SW 1271 (cell line): ENCODE measurements around the gene C16orf87.
"Not testable (repeated sequence)": the region's sequence is repeated elsewhere in the genome, so short reads cannot be mapped to it uniquely, and the experiment has no call there.

Source experiments
- DNase-seq, 2 experiments: peaks; one replicate each; lab custom pipeline; 2025; lab: John Stamatoyannopoulos, UW

Gene C16orf87

DNA sequence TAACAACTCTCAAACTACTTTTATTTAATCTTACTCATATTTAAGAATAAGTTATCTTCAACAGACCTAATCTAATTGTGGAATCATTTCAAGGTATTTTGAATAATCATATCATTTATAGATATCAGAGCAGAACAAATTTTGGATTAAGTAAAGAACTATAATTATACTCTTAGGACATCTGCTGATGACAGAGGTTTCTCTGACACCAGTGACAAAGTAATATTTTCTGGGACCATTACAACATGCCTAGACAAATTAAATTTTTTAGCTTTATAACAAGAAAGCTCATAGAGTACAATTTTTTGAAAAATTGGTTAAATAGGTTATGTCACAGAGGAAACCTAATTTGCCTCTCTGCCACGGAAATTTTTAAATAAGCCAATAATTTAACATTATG is 30.5 kb downstream of the C16orf87 start:
- no peak for DNase-seq

DNA sequence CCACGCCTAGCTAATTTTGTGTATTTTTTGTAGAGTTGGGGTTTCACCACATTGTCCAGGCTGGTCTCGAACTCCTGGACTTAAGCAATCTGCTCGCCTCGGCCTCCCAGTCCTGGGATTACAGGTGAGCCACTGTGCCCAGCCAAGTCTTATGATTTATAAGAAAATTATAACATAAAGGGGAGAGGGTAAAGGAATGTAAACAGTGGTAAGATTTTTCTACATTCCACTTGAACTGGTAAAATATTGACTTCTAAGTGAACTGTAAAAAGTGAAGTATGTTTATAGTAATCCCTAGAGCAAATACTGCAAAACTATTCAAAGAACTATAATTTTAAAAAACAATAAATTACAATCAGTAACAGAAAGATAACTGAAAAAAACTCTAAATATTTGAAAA is 33.5 kb downstream of the C16orf87 start:
- DNase-seq: no peak

DNA sequence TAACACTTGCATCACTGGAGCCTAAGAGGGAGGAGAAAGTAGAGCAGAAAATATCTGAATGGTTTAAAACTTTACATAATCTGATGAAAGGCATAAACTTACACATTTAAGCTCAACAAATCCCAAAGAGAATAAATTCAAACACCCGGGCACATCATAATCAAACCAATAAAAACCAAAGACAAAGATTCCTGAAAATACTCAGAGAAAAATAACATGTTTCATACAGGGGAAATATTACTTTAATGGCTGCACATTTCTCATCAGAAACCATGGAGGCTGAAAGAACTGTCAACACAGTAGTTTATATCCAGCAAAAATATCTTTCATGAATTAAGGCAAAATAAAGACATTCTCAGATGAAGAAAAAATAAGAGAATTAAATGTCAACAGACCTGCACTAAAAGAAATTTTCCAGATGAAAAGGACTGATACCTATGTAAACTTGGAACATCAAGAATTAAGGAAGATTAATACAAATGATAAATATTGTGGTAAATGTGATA is 34.2 kb downstream of the C16orf87 start:
- DNase-seq: no peak

DNA sequence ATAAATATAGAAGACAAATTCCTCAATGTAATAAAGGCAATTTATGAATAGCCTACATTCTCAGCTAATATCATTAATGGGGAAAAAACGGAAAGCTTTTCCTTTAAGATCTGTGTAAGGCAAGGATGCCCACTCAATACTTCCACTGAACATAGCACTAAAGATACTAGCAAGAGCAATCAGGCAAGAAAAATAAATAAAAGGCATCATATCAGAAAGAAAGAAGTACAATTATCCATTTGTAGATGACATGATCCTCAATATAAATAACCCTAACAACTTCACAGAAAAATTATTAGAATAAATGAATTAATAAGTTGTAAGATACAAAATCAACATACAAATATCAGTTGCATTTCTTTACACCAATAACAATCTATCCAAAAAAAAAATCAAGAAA is 37.1 kb downstream of the C16orf87 start:
- no peak for DNase-seq

DNA sequence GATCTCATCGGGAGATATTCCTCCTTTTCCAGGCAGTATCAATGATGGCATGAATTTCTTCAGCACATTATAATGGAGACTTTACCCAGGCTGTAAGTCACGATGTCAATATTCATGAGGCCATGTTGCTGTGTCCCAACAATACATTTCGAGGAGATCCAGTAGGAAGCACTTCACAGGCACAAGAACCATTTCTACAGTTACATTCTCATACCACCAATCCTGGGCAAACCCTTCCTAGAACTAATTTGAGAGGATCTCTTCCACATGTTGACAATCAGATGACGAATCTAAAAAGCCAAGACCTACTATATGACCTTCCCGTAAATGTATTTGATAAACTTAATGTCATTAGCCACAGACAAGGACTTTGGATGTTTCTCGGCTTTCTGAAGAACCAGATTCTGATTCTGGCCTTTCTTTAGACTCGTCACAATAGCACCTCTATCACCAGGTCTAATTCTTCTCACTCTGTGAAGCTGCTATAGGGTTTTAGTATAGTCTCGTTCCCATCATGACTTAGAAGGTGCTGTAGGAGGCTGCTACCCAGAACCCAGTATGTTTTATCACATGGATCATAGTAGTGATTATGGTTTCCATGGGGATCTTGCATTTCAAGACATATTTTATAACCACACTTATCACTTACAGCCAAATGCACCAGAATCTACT is 40.2 kb downstream of the C16orf87 start:
- DNase-seq: no peak

DNA sequence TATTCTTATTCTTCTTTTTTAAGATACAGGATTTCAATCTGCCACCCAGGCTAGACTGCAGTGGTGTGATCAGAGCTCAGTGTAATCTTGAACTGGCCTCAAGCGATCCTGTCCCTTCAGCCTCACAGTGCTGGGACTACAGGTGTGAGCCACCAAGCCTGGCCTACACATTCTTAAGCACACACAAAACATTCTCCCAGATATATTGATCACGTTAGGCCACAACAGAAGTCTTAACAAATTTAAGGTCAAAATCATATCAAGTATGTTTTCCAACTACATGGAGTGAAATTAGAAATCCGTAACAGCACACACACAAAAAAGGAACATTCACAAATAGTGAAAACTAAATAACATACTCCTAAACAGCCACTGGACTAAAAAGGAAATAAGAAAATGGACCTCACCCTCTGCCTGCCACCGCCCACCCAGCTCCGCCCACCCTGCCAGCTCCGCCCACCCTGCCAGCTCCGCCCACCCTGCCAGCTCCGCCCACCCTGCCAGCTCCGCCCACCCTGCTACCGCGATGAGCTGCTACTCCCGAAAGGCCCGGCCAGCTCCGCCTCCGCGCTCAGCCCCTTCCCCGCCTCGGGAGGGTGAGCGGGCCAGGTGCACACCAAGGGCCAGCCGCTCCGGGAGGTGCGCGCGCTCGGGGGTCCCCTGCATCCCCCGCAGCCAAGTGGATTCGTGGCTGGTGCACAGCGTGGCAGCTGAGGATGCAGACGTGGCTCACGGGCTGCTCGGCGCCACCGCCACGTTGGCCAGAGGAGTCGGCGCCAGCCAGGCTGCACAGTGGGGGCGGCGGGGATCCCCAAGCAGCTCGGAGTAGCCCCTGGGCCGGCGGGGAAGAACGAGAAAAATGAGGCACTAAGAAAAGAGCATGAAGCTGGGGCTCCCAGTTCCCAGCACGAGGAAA is 41.2 kb downstream of the C16orf87 start:
- no peak for DNase-seq

DNA sequence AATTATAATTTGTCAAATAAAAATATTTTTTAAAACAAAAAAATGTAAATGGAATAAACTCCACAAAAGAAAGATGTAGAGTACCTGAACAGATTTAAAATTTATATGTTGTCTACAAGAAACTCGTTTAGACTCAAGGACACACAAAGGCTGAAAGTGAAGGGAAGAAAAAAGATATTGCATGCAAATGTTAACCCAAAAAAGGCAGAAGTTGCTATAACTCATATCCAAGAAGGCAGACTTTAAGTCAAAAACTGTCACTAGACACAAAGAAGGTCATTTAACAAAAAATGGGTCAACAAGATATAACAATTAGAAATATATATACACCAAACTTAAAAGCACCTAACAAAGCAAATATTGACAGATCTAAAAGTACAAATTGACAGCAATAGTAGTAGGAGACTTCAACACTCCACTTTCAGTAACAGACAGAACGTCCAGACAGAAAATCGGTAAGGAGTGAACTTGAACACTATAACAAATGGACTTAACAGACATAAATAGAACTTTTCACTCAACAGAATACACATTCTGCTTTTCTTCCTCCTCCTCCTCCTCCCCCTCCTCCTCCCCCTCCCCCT is 42.0 kb downstream of the C16orf87 start:
- DNase-seq: no peak

GRCh38 chr16:46787909-46788308 is 43.1 kb downstream of the C16orf87 start:
- DNase-seq: no peak

DNA sequence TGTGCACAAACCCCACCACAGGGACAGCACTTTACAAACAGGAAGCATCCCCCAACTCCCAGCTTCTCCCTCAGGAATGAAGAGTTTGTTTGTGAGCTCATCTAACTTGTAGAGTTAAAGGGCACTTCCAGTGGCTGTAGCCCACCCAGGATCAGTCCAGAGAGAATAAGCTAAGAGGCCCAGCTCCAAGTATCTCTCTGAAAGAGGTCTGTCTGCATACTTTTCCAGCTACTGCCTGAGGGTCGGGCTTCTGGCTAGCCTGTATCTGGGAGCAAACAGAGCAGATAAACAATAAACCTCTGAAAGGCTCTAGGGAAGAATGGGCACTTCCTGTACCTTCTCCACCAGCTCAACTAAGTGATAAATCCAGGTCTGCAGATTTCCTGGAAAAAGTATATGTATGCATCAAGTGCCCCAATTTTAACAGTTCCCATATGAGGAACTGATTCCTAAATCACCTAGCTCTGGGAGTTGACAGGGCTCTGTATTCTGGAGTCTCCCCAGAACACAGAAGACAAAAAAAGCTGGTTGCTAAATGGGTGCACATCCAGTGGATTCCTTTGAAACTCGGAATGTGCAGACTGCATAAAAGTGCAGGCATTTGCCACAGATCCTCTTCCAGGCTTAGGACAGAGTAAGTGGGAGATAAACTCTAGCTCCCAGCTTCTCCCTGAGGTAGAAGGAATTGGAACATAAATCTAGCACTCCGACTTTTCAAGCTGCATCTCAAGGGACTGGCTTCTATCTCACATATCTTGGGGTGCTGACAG is 45.7 kb downstream of the C16orf87 start:
- DNase-seq: no peak

GRCh38 chr16:46784569-46784968 is 46.4 kb downstream of the C16orf87 start:
- DNase-seq: not testable (repeated sequence)

- DNase-seq: no peak
Measured at GRCh38 chr16:46783800-46784199, 47.2 kb downstream of the C16orf87 start.

DNA sequence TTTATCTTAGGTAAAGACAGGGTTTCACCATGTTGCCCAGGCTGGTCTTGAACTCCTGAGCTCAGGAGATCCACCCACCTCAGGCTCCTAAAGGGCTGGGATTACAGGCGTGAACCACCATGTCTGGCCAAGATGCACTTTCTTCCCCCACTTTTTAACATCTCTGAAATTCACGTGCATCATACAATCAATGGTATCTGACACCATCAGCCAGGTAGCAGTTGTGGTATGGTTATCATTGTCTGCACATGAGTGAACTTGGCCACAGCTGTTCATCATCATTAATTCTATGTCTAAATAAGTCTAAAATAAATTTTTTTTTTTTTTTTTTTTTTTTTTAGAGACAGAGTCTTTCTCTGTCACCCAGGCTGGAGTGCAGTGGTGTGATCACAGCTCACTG is 48.7 kb downstream of the C16orf87 start:
- DNase-seq: no peak

- DNase-seq: no peak
Measured at GRCh38 chr16:46777804-46778203, 53.2 kb downstream of the C16orf87 start.

DNA sequence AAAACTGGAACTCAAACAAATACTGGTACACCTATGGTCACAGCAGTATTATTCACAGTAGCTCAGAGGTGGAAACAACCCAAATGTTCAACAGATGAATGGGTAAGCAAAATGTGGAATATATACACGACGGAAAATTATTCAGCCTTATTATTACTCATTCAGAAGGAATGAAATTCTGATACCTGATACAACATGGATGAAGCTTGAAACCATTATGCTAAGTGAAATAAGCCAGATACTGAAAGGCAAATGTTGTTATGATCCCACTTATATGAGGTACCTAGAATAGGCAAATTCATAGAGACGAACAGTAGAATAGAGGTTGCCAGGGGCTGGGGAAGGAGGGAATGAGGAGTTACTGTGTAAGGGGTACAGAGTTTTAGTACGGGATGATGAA is 55.8 kb downstream of the C16orf87 start:
- DNase-seq: no peak

DNA sequence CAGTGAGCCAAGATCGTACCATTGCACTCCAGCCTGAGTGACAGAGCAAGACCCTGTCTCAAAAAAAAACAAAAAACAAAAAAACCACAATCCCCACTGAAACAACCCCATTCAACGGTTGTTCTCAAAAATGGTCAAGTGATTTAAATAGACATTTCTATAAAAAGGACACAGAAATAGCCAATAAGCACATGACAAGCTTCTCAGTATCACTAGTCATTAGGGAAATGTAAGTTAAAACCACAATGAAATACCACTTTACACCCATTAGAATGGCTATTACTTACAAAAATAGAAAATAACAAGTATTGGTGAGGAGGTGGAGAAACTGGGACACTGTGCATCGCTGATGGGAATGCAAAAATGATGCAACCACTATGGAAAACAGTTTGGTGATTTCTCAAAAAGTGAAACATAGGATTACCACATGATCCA is 56.2 kb downstream of the C16orf87 start:
- no peak for DNase-seq

DNA sequence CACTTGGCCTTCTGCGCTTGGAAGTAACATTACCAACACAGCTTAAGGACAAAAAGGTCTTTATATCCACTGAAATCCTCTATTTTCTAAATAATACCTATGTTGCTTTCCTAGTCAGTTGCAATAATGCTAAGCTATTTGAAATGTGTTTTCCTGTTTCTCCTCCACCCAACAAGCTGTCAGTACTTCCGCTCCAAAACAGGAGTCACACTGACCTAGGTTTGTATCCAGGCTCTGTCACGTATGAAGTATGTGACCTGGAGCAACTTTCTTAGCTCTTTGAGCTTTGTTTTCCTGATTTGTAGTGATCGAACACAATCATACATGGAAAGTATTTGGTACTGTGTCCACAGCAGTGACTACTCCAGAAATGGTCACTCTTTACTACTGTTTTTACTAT is 58.5 kb downstream of the C16orf87 start:
- DNase-seq: no peak

- no peak for DNase-seq
Measured at GRCh38 chr16:46768809-46769208, 62.2 kb downstream of the C16orf87 start.

DNA sequence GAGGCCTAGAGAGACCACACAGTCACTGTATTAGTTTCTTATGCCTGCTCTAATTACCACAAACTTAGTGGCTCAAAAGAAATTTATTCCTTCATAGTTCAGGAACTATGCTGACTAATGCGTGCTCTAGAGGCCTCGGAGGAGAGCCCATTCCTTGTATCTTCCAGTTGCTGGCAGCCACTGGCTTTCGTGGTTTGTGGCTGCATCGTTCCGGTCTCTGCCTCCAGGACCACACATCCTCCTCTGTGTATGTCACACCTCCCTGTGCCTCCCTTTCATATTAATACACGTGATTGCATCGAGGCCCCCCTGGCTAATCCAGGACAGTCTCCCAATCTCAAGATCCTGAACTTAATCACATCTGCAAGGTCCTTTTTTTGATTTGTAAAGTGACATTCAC is 65.9 kb downstream of the C16orf87 start:
- no peak for DNase-seq

DNA sequence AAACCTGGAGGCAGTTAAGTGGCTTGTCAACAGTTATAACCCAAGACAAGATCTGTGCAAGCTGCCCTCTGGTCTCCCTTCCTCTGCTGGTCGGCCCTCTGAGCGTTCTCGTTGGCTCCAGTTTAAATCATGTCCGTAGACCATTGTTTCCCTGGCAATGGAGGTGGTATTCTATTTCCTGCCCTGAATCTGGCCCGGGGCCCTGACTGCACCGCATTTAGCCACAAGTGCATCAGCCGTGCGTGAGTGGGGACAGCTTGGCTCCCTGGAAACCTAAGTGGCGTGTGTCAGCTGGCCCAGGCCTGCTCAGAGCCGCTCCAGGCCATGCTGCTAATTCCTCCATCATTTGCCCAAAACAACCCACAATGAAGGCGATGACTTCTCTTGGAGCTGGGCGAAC is 67.8 kb downstream of the C16orf87 start:
- DNase-seq: no peak

GRCh38 chr16:46762583-46762982 is 68.4 kb downstream of the C16orf87 start:
- no peak for DNase-seq

DNA sequence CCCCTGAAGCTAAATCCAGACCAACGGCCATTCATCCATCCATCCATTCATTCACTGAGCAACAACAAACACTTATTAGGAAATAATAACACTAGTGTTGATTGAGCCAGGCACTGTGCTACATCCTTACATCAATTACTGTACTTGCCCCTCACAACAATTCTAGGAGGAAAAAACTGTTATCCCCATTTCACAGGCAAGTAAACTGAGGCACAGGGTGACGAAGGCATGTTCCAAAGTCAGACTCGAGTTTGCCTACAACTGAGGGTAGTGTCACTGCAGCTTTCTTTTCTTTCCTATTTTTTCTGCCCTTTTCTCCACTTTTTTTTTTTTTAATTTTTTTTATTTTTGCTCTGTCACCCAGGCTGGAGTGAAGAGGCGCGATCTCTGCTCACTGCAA is 71.7 kb downstream of the C16orf87 start:
- DNase-seq: no peak
